Fibroblast of skin of left biceps (primary cell): ENCODE measurements around the gene FADS1.

ENCODE experiments used
- DNase-seq, 2 experiments: peaks; one replicate each; pipeline ENCODE4 v3.0.0-alpha.2; 2013; ENCODE audit warnings: low read depth in 2 of 2

The FADS1 gene

GRCh38 chr11:61816736-61817455 lies at the start of gene FADS1:
FADS1 (minus strand) TSS chr11:61817003; CDS start chr11:61816929, 74 bp downstream.
- peak; percentile 76 to 78 for DNase-seq

GRCh38 chr11:61866231-61866957 lies 49.6 kb upstream of the FADS1 start:
- no peak for DNase-seq

GRCh38 chr11:61864814-61865775 lies 48.3 kb upstream of the FADS1 start:
- DNase-seq: no peak

DNA sequence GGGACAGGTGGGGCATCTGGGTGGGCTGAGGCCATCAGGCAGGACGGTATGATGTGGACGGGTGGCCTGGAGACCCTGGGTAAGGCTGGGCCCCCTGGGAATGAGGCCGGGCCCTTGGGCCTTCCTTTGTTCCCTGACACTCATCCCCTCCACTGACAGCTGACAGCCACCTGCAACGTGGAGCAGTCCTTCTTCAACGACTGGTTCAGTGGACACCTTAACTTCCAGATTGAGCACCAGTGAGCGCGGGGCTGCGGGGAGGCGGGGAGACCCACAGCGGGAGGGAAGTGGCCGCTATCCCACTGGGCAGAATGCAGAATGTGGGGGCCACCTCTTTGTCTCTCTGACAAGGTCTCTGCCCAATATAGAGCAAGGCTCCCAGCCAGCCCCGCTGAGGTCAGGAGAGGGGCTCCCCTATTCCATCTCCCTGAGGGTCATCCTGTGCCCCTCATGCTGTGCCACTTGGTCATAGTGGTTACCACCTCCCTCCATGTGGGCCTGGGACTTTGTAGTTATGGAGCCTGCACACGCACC lies 46.8 kb upstream of the FADS1 start:
- DNase-seq: no peak

GRCh38 chr11:61862714-61863547 lies 46.1 kb upstream of the FADS1 start:
- DNase-seq: no peak

DNA sequence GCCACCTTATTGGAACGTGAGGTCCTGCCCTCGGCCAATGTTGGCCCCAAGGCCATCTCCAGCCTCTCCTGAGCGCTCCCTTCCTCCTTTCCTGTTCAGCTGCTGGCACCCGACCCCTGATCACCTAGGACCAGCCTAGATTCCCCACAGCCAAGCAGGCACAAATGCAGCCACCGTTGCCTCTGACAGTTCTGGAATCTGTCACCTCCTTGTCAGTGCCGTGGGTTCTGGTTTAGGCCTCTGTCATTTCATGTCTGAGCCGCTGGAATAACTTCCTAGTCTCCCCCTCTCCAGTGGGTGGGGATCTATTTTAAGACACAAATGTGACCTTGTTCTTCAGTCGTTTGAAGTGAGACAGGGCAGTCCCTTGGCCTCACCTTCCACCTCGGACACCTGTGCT lies 44.8 kb upstream of the FADS1 start:
- DNase-seq: no peak

- DNase-seq: no peak
Measured at GRCh38 chr11:61860054-61860903, 43.5 kb upstream of the FADS1 start.

DNA sequence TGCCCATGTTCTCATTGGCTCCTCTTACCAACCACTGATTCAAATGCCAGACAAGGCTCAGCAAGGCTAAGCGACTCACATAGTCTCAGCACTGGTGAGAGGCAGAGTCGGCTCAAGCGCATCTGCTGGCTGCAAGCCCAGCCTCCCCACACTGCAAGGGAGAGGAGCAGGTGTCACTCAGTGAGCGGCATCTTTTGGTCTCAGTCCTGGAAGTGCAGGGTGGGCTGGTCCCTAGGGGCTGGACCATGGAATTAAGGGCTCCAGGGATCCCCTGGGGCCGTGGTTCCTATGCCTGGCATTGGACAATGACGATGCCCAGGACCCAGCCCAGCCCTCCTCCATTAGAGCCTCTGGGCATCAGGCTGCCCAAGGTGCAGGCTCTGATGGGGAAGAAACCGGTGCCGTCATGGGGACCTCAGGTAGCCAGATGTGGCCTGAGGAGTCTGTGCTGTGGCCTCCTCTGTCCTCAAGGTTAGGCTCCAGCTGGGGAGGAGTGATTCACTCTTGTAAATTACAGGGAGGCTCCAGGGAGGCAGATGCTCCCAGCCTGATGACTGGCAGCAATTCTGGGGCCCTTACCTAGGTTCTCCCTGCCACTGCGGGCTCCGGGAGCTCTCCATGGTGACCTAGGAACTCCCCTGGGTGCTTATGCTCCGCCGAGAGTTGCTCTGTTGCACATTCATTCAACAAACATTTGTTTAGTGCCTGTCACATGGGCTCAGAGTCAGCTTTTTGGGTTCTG lies 39.3 kb upstream of the FADS1 start:
- no peak for DNase-seq

GRCh38 chr11:61854966-61855714 lies 38.3 kb upstream of the FADS1 start:
- no peak for DNase-seq

DNA sequence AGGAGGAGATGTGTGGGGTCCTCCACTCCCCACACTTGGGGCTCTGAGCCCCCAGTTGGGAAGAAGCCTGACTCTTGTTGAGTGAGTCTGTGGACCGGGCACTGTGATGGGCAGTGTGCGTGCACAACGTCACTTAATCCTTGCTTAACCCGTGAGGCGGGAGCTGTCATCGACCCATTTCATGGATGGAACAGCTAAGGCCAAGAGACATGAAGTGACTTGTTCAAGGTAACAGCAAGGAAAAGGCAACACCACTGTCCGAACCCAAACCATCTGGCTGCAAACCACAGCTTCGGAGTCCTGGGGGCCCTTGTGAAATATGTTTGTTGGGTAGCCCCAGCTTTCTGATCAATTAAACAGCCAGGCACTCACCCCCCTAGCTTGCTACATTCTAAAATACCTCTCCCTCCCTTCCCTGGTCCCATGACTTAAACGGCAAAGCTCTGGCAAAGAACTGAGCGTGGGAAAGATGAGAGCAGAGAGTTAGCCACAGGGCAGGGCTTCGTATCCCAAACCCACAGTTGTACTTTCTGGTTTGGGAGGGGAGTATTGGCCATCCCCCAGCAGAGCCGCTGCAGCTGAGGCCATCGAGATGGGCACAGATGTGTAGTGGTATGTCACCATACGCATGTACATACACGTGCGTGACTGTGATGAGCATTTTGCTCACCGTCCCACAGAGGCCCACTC lies 37.5 kb upstream of the FADS1 start:
- no peak for DNase-seq

DNA sequence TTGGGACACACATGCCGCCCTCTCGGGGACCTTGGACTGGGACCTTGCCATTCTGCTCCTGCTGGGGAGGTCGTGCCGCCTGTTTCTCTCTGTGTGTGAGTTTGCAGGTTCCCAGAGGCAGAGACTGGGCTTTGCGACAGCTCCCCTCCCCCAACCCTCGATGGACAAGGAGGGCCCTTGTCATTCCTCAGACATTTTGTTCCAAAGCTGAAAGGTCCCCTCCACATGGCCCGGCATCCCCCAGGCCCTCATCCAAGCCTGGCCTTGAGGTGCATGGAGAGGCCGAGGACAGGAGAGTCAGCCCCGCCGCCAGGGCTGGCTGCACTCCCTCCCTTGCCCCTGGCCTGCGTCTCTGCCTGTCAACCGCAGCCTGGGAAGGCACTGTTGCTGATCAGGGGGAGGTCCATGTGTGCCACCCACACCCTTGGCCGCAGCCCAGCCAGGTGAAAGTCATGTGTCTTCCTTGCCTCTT lies 36.9 kb upstream of the FADS1 start:
- no peak for DNase-seq

DNA sequence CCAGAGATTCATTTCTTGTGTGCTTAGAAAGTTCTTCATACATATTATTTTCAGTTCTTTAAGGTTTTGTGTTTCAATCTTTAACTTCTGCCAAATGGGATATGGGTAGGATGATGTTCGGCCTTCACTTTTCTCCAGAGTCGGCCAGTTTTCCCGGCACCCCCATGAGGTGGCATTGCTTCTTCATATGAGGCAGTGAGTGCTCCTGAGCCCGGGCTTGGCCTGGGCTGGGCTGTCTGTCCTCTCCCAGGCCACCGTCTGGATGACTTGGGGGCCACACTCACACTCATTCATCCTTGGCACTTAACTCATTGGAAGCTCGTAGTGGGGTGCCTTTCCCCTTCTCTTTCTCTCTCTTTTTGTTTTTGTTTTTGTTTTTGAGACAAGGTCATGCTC lies 35.1 kb upstream of the FADS1 start:
- no peak for DNase-seq

DNA sequence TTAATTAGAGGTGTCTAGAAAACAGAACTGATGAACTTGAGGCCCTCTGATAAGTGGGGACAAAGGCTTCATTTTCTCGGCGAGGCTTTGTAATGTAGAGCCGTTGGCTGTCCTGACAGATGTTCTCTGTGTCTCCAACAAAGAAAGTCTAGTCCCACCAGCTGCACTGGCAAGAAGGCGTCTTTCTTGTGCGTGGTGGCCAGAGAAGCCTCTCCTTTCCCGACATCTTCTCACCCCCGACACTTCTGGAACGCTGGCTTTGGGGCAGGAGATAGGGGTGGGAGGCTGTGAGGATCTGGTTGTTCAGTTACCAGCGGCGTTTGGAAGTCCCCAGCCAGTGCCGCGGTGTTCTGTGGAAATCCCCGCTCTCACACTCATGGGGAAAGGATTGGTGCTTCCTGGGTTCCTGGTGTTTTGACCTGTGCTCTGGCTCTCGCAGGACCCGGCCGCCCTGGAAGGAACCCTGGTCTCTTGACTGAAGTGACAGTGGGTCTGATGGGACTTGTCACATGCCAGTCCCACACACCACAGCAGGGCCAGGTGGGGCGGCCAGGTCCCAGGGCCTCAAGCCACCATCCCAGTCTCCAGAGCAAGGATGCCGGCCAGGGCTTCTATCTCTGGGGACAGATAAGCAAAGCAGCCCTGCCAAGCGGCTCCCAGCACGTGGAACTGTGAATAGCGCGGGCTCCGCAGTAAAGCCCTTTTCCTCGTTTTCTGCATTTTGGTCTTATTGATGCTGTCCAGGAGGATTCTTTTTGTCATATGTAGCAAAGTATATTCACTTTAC lies 34.5 kb upstream of the FADS1 start:
- no peak for DNase-seq

- DNase-seq: no peak
Measured at GRCh38 chr11:61850687-61851086, 33.9 kb upstream of the FADS1 start.

DNA sequence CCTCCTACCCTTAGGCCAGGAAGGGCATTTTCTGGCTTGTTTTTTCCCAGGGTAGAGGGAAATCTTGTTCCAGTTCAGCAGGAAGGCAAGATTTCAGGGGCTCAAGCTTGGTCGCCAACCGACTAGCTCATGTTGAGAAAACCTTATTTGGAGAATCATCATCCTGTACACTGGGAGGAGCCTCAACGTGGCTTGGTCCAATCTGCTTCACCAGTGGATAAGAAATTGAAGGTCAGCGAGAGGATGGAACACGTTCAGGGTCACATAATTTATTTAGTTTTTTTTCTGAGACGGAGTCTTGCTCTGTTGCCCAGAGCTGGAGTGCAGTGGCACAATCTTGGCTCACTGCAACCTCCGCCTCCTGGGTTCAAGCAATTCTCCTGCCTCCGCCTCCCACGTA lies 31.8 kb upstream of the FADS1 start:
- DNase-seq: no peak

- no peak for DNase-seq
Measured at GRCh38 chr11:61847914-61848581, 31.2 kb upstream of the FADS1 start.
